Measurements from ENCODE around the gene ANKRD18A.
"Not testable (repeated sequence)": the region's sequence is repeated elsewhere in the genome, so short reads cannot be mapped to it uniquely, and the experiment has no call there.

The ANKRD18A gene

DNA sequence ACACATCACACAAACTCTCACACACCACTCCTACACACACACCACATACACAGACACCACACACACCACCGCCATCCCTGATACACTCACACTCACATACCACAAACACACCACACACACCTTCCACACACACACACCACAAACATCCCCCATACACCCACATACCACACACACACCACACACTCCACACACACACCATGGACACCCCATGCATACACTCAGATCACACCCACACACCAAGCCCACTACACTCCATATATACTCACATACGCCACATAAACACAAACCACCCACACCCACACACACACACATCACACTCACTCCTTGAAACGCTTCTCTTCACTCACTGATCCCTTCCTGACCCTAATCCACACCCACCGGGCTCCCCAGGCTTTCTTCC, 9.1 kb upstream of the ANKRD18A start:
- DNase-seq, result no peak

- no peak for DNase-seq
Measured at GRCh38 chr9:38626006-38626405, 5.6 kb upstream of the ANKRD18A start.

- no peak for DNase-seq
Measured at GRCh38 chr9:38622951-38623350, 2.6 kb upstream of the ANKRD18A start.

GRCh38 chr9:38622288-38622674, 1.9 kb upstream of the ANKRD18A start:
- DNase-seq, result peak in 12 of 51 donors; percentile 19 to 70 (median 36)

DNA sequence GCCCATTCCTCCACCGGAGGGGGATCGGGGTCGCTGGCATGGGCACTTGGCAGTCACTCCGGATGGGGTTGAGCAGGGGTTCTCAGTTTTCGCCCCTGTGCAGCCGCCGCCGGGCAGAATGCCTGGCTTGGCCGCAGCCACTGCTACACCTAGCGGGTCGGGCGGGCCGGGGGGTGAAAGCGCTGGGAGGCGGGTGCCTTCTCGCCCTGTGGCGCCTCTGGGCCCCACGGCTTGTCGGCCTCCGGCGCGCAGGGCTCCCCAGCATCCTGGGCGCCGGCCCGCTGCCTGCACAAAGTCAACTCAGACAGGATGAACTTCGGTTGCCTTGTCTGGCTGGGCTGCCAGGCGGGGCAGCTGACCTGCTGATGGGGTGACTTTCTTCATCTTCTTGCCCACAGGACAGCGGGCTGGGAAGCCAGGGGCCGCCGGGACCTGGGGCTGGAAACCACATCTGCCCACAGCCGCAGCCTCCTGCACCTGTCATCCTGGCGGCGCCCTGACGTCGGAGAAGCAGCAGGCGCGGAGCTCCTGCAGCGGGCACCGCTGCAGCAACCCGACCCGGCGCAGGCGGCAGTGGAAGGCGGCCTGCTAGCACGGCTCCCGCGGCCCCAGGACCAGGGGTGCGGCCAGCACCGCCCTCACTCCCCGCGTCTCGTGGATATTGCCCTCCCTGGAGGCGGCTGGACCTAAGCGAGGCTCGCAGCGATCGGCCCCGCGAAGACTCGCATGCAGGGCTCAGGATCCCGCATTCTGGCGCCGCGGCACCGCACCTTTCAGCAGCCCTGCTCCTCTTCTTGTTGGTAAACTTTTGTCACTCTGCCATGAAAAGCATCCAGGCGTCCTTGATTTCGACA, 1.3 kb upstream of the ANKRD18A start:
- DNase-seq, result peak in 7 of 51 donors; percentile 14 to 55 (median 42)

- peak in 2 of 51 donors; percentile 7 to 34 for DNase-seq
Measured at GRCh38 chr9:38619556-38620447, 594 bp downstream of the ANKRD18A start.

DNA sequence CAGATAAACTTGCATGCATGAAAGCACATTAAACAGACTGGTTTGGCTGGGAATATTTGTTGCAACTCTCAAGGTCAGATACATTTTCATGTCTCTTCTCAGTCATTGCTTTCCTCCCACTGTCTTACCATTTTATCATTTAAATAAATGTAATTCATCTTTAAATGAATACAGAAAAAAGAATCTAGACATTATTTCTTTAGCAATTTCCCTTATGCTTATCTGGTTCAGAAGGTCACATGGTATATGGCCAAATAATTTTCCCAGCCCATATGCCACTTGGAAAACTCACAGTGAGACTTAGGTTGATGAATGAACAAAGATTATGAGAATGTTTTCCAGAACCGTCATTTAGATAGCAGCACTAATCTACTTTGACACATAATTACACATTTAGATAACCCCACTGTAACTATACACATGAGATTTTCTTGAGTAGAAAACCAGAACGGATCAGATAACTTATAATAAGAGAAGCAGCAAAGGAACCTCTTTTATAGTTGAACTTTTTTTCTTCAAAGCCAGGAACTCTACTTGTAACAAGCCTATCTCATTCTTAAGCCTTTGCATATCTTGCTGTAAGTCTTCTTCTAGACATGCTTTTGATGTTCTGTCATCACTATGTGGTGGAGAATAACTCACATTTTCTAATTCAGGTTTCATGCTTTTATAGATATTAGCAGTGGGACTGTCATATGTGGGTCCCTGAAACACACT, 22.2 kb downstream of the ANKRD18A start:
- DNase-seq, result not testable (repeated sequence)

DNA sequence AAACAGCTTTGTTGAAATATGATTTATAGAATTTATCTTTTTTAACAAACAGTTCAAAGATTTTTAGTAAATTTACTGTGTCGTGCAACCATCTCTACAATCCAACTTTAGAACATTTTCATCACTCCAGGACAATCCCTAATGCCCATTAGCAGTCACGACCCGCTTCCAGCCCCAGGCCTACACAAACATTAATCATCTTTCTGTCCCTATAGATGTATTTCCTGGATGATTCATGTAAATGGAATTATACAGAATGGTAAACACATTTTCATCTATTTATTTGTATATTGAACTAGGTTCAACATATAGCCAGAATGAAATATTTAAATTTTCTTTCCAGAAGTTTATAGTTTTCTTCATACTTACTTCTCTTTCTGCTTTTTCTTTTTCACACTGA, 25.3 kb downstream of the ANKRD18A start:
- DNase-seq, result not testable (repeated sequence)

DNA sequence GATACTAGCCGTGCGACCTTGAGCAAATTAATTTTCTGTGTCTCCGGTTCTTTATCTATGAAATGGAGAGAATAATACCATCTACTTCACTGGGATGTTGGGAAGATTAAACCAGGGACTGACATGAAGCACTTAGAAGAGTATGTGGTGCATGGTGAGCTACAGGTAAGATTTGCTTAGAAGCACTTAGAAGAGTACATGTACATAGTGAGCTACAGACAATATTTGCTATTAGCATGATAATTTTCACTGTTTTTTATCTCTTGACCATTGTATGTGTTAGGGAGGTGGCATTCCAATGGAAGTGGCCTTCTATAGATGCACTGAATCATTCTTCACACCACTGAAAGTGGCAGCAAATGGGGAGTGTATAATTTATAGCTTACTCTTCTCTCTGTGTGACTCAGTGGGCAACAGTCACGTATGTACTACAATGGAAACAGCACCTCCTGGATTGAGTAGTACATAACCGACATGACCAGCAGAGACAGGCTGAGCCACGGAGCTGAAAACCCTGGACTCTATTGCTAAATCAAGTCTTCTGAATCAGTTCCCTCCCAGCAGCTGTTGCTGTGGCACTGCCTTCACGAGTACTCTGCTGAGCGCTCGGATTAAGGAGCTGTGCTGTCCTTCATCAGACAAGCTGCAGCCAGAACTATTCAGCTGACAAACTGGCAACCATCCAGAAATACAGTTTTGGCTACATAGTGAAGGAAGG, 28.9 kb downstream of the ANKRD18A start:
- DNase-seq, result peak in 8 of 51 donors; percentile 2 to 21 (median 12)

- DNase-seq, result not testable (repeated sequence)
Measured at GRCh38 chr9:38583765-38584164, 36.6 kb downstream of the ANKRD18A start.

DNA sequence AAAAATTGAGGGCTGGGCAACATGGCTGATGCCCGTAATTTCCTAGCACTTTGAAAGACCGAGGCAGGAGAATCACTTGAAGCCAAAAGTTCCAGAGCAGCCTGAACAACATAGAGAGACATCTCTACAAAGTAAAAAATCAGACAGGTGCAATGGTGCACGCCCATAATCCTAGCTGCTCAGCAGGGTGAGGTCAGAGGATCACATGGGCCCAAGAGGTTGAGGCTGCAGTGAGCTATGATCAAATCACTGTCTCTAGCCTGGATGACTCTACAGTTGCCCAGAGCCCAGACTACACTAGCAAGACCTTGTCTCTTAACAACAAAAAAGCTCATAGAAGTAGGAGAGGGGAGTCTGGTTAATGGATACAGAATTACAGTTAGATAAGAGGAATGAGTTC, 40.3 kb downstream of the ANKRD18A start:
- DNase-seq, result not testable (repeated sequence)

DNA sequence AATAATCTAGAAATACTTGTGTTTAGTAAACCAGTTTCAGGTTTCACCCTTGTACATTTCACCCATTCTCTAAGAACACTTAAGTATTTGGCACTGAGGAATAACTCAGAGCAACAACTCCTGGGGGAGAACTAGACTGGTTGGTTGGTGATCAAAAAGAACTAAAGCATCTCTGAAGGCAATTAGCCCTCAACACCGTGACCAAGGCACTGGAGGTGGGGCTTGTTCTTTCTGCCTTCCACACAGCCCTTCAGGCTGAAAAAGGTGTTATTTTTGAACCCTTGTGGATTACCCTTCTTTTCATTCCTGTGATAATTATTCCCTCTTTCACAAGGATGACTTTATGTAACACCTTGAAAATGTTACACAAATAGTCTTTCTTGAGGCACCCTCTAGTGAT, 44.2 kb downstream of the ANKRD18A start:
- not testable (repeated sequence) for DNase-seq

DNA sequence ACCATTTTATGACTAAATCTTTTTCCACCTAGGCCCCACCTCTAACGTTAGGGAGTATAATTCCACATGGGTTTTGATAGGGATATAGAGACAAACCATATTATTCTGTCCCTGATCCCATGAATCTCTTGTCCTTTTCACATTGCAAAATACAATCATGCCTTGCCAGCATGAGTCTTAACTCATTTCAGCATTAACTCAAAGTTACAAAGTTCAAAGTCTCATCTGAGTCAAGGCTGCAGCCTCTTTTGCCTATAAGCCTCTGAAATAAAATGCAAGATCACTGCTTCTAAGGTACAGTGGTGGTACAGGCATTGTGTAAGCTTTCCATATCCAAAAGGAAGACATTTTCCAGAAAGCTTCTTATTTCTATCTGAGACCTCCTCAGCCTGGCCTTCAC, 54.3 kb downstream of the ANKRD18A start:
- not testable (repeated sequence) for DNase-seq

DNA sequence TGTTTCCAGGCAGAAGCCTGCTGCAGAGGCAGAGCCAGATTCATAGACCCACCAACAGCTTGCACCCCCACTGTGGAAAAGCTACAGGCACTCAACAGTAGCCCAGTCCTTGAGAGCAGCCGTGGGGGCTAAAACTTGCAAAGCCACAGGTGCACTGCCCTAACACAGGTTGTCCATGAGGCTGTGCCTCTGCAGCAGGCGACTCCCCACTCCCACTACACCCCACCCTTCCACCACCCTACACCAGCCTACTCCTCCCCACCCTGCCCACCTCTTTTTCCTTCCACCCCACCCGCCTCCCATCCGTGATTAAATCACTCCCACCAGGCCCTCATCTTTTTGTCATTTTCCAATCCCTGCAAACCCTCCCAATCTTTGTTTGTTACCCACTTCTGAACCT, 55.2 kb downstream of the ANKRD18A start:
- DNase-seq, result not testable (repeated sequence)

GRCh38 chr9:38563911-38564310, 56.5 kb downstream of the ANKRD18A start:
- not testable (repeated sequence) for DNase-seq

GRCh38 chr9:38561134-38561533, 59.3 kb downstream of the ANKRD18A start:
- DNase-seq, result not testable (repeated sequence)

DNA sequence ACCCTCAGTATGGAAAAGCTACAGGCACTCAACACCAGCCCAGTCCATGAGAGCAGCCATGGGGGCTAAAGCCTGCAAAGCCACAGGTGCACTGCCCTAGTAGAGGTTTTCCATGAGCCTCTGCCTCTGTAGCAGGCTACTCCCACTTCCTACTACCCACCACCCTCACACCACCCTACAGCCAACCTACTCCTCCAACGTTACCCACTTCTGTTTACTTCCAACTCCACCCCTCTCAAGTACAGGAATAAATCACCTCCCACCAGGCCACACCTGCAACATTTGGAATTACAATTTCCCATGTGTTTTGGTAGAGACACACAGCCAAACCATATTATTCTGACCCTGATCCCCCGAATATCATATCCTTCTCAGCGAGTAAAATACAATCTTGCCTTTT, 61.2 kb downstream of the ANKRD18A start:
- not testable (repeated sequence) for DNase-seq

- DNase-seq, result not testable (repeated sequence)
Measured at GRCh38 chr9:38557746-38558145, 62.6 kb downstream of the ANKRD18A start.

GRCh38 chr9:38554966-38555365, 65.4 kb downstream of the ANKRD18A start:
- not testable (repeated sequence) for DNase-seq

- DNase-seq, result not testable (repeated sequence)
Measured at GRCh38 chr9:38553019-38553418, 67.4 kb downstream of the ANKRD18A start.
